NOMO-1 (cell line): ENCODE measurements around the gene CHERP.
"Not testable (repeated sequence)": the region's sequence is repeated elsewhere in the genome, so short reads cannot be mapped to it uniquely, and the experiment has no call there.

Experiments used
- DNase-seq, 2 experiments: peaks; one replicate each; lab custom pipeline; 2025; ENCODE audit not compliant: unreplicated experiment in 2 of 2; lab: John Stamatoyannopoulos, UW

The CHERP gene

DNA sequence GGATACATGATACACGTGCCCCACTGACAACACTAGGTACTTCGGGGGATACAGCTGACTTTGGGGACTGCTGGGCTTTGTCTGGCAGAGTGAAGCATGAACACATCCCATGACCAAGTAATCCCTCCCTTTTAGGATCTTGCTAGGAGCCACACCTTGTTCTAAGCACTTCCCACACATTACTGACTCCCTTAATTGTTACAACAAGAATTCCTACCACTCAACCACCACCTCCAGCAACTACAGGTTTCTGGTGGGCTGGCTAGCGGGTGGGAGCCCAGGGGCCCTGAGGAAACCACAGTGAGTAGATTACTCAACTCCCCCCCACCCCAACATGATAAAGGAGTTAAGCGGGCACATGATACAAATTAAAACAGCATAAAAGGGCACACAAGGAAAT, 37.1 kb upstream of the CHERP start:
- DNase-seq, result no peak

DNA sequence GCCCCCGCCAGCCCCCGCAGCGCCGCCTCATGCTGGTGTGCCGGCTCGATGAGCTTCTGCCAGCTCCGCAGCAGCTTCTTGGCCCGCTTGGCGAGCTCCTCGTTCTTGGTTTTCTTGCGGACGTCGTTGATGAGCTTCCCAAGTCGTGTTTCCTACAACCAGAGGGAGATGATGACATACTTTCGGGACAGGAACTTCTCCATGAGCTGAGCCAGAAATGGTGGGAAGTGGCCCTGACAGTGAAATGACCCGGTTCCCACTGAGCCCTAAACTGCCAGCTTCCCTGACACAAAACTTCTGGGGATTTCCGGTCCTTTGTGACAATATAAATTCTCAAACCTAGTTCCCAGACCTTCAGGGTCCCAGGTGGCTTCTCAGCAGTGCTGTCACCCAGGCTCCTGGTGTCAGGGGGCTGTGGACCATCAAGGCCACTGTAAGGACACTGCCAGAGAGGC, 35.3 kb upstream of the CHERP start:
- DNase-seq, result no peak

DNA sequence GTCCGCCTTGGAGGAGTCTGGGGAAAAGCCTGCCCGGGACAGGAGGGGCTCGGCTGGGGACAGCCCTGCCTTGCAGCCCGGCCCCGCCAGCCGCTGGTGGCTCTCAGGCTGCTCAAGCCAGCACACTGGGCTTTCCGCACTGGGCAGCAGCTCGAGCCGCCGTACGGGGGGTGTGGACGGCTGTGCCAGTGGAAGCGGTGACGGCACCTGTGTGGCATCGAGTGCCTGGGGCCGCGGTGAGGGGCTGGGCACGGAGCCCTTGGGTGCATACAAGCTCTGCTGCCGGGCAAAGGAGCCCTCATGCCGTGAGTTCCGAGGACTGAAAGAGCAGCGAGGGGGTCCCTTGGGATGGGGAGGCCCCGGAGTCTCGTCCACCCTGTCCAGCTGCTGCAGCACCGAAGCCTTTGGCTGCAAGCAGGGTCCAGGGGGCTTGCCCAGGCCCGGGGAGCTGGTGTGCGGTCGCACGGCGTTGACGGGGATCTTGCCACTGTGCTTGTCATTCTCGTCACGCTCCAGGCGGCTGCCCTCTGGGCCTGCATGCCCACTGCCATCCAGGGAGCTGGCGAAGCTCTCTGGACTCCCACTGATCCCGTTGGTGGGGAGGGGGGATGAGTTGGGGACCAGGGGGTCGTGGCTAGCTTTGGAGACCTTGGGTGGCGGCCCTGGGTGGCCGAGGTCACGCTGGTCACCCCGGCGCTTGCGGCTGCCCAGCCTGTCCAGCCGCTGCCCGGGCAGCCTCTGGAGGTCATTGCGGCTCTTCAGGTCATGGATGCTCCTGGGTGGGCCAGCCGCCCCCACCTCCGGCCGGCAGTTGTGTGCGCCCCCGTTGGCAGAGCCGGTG, 34.7 kb upstream of the CHERP start:
- no peak for DNase-seq

DNA sequence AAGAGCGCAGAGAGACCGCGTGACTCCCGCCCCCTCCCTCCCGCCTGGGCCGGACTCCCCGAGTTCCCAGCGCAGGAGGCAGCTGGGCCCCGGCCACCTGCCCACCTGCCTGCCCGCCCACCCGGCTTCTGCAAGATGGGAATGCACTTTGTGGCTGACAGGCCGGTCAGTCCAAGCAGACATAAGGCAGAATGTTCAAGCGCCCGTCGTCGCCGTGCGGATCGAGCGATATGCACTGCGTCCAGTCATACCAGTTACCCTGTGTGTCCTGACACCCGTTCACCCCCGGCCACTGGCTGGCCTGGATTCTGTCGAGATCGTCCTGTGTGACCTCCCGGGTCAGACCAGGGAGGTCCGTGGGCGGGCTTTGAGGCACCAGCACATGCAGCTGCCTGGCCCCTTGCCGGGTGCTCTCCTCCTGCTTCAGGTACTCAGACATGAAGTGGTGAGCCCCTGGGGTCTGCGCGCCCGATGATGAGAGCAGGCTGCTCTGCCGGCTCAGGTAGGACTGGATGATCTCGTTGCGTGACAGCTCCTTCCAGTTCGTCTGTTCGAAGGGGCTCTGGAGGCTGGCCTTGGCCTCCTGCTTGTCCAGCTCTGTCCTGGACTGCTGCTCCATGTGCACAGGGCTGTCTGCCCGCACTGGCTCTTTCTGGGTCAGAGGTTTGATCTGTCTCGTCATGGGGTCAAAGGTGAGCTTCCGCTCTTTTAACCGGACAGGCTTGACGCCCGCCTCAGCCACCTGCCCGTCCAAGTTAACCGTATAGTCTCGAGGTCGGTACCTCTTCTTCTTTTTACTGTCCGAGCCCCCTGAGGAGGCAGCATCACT, 33.8 kb upstream of the CHERP start:
- no peak for DNase-seq

DNA sequence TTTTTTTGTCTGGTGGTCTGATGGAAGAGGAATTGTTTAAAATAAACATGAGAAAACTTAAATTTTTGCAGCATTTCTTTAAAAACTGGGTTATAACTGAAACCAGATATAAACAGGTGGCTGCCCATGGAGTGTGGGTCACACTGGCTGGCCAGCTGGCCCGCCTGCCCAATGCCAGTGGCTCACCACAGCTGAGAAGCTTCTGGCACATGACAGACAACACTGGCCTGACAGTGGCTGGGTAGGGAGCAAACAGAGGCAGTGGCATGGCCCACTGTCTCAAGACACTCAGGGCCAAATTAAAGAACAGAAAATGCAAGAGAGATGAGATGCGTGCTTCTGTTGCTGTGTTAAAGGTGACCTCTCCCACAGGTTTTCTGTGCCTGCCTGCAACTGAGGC, 33.0 kb upstream of the CHERP start:
- DNase-seq, result no peak

DNA sequence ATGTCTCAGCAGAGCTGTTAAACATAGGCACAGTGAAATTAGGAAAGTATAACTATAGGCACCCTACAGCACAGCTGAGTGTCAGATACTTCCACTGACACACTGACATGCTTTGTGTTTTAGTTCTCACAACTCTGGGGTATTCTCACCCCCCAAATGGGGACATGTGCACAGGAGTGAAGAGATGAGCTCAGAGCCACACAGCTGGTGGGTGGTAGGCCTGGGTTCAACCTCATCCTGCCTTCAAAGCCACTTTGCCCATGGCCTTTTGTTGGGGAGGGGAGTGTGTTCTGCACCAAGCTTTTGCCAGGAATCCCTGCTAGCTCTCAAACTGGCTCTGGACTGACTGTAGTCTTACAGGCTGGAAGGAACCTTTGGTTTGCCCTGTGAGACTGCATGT, 31.7 kb upstream of the CHERP start:
- no peak for DNase-seq

DNA sequence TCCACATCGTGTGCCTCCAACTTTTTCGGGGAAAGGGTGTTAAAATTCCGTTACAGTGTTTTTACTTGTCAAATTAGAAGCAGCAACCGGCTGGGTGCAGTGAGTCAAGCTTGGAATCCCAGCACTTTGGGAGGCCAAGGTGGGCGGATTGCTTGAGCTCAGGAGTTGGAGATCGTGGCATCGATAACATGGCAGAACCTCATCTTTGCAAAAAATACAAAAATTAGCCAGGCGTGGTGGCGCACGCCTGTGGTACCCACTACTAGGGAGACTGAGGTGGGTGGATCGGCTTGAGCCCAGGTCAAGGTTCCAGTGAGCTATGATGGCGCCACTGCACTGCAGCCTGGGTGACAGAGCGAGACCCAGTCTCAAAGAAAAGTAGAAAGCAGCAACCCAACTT, 31.1 kb upstream of the CHERP start:
- DNase-seq, result no peak

DNA sequence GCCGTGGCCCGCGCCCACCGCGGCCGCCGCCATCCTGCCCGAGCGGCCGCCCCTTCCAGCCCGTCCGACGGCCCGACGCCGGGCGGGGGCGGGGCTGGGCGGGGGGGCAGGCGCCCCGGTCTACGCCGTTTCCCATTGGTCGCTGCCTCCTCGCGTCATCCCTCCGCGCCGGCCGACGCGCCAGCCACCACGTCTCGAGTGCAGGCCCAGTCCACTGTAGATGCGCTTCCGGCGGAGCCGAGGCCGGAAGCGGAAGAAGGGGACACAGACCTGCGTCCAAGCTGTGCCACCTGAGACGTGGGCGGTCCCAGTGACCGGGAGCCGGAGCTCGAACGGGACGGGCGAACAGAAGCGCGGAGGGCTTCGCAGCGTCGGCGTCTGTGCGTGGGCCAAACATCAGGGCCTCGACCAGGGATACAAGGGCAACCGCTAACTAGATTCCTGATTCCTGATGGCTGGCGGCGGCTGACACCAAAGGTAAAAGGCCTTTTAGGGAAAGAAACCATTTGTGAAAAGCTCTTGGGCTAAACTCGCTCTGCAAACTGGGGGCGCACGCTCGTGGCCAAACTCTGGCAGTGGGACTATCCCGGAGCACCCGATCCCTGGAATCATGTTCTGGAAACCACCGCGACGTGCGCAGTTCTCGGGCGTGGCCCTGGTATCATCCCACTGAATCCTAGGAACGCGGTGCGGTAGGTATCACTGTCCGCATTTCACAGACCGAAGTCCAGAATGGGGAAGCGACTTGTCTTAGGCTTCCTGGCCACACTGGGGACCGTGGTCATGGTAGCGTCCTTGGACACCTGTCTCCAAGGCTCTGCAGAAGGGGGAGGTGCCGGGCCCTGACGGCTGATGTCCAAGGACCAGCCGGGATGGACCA, 30.3 kb upstream of the CHERP start, which contains the start of gene SLC35E1:
SLC35E1 (minus strand) TSS at position 84 of the 880 bp plus-strand sequence; CDS start at position 33, 51 bp downstream.
- DNase-seq, result peak; percentile 94 to 97

DNA sequence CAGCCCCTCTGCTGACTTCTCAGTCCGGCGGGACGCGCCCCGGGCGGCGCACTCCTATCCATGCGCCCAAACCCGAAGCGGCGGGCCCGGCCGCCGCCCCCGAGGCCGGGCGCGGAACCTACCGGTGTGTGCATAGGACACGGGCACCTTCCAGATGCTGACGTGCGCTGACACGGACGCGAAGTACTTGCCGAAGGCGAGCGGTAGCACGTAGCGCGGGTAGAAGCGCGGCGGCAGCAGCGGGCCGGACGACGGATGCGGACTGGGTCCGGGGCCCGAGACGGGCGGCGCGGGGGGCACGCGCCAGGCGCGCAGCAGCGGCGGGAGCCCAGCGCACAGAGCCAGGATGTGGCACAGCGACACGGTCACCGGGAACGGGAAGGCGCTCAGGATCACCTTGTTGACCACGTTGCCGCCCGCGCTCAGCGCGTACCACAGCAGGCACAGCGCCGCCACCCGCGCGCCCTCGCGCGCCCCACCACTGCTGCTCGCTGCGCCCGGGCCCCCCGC, 29.6 kb upstream of the CHERP start:
- DNase-seq, result peak; percentile 32 to 43

DNA sequence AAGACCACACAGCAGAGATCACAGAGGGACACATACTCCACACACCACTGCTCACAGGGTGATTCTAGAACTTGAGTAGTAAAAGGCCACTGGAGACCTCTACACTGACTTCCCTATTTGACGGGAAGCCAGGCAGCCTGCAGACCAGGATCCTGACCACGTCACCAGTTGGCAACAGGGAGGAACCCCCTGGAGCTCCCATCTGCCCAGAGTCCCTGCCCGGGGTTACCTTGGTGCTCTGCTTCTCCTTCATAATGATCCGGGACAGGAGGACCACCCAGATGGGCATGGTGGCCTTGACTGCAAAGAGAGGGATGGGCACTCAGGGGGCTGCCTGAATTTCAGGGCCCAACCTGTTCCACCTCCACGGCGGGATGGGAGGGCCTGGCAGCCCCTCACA, 29.0 kb upstream of the CHERP start:
- DNase-seq, result peak; percentile 8 to 15

DNA sequence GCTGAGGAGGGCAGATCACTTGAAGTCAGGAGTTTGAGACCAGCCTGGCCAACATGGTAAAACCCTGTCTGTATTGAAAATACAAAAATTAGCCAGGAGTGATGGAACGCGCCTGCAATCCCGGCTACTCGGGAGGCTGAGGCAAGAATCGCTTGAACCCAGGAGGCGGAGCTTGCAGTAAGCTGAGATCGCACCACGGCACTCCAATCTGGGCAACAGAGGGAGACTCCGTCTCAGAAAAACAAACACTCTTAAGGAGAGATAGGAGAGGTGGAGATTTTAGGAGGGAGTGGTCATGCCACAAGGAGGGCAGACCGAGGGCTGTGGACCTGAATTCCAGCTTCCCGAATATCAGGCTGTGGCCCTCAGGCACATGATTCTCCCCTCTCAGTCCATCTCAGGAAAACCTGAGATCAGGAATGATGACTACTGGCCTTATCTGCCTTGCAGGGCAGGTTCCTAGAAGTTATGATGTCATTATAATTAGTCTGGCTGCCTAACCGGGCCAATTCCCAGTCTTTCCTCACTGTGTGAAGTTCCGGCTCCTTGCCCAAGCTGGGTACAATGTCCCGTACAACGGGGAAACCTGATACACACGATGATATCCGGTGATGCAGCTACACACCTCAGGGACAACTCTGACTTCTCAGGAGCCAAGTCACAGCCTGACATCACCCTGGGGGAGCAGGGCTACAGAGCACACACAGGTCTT, 27.5 kb upstream of the CHERP start:
- DNase-seq, result no peak

DNA sequence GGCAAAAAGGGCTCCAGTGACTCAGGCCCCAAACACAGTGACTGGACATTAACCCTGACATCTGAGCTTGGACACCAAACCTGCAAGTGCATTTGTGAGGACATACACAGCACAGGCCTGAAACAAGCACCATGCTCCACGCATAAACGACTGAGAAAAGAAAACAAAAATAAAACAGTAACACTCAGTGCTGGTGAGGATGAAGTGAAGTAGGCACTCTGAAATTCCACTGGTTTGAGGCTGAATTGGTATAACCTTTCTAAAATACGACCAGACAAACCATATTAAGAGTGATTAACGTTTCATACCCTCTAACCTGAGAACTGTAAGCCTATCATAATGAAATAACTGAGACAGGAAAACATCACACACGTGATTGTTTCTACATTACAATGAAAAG, 24.5 kb upstream of the CHERP start:
- DNase-seq, result no peak

DNA sequence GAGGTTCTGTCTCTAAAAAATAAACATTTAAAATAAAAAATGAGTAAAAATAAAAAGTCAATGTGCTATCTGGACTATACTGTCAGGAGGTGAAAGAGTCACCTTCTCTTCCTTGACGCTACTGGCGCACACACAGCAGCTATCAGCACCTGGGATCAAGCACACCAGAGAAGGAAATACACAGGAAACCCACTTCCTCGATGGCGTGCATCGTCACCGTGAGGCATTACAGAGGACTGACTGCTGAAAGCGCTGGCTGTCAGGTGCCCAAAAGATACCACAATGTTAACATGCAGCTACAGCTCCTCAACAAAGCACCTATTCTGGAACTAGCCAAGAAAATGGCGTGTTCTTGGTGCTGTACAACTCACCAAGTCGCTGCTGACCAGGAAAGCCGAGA, 23.9 kb upstream of the CHERP start:
- DNase-seq, result no peak

DNA sequence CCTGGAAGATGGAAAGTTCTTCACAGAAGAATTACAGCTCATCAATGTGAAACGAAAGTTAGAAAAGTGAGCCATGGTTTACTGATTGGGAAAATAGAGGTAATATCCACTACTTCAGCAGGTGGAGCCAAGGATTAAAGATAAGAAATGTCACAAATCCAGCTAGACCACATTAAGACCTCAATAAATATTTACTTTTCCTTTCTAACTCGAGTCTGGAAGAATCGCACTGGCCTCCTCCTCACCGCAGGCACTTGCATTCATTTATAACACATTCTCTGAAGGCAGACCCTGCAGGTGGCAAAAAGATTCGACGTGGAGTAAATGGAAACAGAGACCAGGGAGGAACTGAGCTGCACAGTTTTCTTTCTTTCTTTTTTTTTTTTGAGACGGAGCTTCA, 22.6 kb upstream of the CHERP start:
- no peak for DNase-seq

DNA sequence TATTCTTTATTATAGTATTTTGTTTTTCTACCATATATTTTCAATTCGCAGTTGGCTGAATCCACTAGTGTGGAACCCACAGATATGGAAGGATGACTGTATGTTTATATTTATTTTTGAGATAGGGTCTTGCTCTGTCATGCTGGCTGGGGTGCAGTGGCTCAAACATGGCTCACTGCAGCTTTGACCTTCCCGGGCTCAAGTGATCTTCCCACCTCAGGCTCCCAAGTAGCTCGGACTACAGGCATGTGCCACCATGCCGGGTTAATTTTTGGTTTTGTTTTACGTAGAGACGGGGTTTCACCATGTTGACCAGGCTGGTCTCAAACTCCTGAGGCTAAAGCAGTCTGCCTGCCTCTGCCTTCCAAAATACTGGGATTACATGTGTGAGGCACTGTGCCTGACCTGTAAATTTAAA, 20.4 kb upstream of the CHERP start:
- DNase-seq, result no peak

DNA sequence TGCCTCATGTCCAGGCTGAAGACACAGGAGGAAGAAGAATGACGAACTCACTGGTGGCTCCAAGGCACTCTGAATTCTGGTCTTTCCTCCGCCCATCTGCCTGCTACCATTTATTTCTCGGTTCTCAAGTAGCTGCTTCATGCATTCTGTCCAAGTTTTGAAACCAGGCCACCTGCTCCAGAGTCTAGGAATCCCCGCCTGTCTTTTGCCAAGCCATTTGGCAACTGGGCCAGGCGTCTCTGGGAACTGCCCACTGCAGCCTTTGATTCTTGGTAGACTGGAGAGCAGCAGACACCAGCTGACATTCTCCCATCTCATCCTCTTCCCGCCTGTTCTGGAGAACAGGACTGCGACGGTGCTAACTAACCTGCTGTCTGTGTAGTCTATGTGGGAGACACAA, 19.1 kb upstream of the CHERP start:
- DNase-seq, result no peak

DNA sequence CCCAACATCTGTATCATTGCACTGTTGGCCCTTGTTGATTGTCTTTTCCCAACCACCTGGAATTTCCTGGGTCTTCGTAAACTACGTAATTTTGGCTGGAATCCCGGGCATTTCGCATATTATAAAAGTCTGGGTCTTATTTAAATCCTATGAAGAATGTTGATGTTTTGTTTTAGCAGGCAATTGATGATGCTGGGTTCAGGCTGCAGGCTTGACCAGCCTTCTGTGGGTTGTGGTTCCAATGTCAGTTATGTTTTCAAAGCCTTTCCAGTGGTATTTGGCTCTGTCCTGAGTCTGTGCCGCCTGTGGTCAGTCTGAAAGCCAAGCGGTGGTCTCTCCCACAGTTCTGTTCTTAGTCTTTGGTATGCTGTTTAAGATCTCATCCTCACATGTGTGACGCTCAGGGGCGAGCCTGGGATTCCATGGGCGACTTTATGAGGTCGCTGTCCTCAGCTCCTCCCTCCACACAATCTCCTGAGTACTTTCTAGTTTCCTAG, 17.6 kb upstream of the CHERP start:
- DNase-seq, result no peak

DNA sequence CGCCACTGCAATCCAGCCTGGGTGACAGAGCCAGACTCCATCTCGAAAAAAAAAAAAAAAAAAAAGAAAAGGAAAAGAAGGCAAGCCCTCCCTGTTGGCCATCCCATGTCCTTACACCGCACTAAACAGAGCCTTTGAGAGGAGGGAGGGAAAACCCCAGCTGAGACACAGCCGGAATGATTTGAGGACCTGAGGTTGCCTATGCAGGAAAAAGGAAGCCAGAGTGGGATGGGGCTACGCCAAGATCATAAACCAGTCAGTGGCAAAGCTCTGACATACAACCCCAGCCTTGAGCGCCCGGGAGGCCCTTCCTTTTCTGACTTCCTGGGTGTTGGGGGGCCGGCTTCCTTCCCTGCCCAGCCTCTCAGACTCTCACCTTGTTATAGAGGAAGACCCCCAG, 12.5 kb upstream of the CHERP start:
- DNase-seq, result no peak

DNA sequence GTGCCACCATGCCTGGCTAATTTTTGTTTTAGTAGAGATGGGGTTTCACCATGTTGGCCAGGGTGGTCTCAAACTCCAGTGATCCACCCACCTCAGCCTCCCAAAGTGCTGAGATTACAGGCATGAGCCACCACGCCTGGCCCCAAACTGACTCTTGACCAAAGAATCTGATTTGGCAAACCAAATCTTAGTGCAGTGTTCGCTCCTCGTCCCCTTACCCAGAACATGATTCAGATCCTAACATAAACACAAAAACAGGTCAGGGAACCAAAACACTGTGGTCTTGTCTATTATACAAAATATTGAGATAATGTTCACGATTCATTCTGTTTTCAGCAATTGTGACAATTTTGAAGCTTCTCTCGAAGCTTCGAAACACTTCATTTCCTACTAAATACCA, 9.7 kb upstream of the CHERP start:
- DNase-seq, result not testable (repeated sequence)

DNA sequence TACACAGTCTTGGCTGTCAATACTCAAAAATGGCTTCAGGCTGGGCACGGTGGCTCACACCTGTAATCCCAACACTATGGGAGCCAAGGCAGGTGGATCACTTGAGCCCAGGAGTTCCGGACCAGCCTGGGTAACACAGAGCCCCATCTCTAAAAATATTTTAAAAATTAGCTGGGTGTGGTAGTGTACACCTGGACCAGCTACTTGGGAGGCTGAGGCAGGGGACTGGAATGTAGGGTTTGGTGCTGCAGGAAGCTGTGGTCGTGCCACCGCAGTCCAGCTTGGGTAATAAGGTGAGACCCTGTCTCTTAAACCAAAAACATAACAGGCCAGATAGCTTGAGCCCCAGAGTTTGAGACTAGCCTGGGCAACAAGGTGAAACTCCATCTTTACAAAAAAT, 6.7 kb upstream of the CHERP start:
- no peak for DNase-seq
